T-helper 1 cell (primary cell): Measurements from ENCODE around the gene TTC7B.

Experiments used
- DNase-seq, 5 donors: peaks; one replicate each; pipeline ENCODE4 v3.0.0-alpha.2; 2012 to 2020

Gene TTC7B

DNA sequence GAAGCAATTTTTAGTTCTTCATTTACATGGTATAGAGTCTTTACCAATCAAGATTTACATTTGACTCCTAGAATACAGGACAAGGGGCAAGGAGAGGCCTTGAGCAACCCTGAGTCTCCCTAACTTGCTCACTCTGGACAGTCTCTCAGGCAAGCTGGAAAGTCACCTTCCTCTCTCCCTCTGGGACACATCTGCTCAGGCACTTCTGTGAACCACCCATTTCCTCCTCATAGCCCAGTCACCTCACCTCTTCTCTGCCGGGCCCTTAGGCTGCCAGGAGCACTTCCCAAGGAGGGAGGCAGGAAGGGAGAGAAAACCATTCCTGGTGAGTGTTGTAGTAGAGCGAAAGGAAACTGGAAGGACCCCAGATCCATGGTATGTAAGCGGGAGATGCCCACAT, 202.8 kb downstream of the TTC7B start:
- DNase-seq = no peak

DNA sequence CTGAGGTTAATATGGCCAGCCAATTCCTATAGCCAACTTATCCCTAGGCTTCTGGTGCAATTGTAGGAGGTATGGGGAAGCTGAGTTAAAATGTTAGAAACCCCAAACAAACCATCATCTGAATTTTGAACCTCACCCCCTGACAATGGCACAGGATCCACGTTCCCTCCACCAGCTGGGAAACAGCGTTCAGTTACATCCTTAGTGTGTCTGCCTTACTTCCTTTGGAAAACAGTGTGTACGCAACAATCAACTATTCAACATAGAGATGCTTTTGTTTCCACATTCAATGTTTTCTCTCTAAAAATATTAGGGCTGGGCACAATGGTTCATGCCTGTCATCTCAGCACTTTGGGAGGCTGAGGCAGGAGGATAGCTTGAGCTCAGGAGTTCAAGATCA, 203.4 kb downstream of the TTC7B start:
- no peak for DNase-seq

DNA sequence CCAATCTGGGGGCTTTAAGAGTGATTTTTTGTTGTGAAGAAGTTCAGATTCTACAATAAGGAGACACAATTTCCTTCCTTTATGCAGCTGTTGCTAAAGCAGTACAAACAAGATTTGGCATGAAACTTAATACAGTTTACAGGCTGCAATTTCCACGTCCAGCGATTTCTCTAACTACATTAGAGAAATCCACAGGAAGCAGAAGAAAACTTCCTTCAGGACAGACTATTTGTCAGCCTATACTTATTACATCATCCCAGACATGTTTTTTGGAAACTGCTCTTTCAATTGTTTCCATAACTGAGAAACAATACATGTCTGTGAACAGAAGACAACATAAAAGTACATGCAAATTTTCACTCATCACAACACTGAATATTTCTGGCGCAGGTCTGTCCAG, 204.3 kb downstream of the TTC7B start:
- DNase-seq = no peak

DNA sequence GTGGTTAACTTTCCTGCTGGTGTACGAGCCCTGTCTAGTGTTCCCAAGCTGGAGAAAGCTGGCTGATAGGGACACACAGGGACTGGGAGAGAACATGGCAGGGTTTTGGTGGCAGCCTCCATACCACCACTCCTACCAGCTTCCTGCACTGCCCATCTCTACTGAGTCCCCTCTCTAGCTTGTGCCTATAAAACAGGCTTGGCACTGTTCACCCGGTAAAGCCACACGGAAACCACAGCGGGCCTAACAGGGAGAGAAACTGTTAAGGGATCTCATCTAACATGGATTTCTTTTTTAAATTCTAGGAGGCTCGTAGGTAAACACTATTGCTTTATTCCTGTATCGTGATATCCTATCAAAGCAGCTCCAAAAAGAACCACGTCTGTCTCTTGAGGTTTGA, 204.7 kb downstream of the TTC7B start:
- no peak for DNase-seq

DNA sequence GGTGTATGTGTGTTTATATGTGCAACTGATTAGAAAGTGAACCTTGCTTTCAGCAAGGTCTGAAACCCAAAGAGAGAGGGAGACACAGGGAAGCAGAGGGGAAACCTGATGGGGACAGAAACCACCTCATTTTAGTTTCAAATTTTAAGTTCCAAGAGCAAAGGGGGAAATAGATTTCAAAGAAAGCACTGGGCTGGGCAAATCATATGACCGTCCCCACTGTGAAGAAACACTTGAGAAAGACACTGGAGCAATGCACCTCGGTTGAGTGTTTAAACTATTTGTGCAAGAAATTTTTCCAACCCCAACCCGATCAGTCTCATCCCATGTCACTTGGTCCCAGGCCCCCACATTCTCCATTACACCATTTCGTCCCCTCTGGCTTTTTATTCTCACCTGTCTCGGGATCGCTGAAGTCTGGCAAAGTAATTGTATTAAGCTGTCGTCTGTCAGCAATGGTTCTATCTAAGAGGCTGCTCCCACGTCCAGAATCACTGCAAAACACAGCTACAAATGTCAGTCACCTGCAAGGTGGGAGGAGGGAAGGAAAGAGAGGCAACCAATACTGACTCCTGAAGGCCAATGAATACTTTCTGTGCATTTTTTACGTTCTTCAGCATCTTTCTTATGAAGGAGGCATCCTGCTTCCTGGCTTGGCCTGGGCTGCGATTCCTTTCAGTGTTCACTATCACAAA, 205.7 kb downstream of the TTC7B start:
- DNase-seq = no peak

DNA sequence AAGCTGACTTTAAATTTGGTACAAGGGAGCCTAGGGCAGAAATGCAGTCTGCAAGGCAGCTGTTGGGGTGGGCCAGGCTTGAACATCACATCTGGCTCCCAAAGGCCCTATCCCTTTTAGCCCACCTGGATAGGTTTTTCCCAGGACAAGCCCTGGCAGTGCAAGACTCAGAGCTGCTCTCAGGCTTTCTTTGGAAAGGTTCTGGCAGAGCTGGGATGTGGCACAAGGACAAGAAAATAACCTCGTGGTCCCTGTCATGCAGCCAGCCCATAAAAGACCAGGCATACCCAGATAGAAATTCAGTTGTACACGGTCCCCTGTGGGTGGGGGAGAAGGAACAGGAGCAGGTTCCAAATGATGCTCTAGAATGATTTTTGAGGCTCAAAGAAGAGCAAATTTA, 206.9 kb downstream of the TTC7B start:
- no peak for DNase-seq

DNA sequence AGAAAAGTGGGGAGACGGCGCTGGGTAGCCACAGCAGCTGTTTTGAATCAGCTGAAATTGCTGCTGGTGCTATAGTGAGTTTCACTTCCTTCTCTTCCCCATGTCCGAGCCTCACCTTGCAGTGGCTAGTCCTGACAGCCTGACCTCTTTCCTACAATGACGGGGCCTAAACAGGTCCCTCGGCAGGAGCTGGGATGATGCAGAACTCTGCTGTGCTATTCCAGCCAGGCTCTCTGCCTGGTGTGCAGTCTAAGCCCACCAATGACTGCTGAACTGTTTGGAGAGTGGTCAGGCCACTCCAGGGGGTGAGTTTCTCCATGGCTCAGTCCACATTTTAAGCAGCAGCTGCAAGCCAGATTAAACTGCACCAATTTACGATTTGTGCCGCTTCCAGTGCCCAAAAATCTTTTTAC, 207.3 kb downstream of the TTC7B start:
- no peak for DNase-seq

DNA sequence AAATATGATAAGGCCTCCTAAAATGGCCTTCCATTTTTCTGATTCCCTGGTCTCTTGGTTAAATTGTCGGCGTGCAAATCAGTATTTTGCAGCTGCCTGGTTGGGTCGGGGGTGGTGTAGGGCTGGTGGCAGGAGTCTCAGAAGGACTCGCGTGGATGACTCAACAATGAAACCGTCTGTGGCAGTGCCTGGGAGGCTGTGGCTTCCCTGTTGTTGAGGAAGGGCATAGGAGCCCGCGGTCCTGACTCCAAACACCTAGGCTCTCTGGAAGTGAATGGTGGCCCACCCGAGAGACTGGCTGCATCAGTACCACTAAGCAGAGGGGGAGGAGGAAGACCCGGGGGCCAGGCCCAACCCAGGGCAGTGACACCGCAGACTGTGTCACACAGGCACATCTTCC, 207.9 kb downstream of the TTC7B start:
- no peak for DNase-seq

DNA sequence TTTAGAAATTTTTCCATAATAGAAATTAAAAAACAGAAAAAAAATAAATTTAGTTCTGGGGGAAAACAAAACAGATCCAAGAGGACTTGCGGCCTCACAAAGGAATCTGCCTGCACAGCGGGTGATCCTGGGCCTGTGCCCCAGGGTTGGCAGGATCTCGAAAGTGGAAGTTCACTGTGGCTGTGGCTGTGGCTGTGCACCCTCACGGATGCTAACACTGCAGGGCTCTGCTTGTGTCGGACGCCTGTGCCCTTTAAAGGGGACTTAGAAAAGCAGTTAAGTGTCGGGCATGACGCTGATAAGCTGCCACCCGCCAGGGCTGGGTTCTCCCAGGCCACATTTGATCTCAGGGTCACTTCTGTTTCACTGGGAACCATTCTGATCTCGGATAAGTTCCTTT, 209.1 kb downstream of the TTC7B start:
- DNase-seq = no peak

DNA sequence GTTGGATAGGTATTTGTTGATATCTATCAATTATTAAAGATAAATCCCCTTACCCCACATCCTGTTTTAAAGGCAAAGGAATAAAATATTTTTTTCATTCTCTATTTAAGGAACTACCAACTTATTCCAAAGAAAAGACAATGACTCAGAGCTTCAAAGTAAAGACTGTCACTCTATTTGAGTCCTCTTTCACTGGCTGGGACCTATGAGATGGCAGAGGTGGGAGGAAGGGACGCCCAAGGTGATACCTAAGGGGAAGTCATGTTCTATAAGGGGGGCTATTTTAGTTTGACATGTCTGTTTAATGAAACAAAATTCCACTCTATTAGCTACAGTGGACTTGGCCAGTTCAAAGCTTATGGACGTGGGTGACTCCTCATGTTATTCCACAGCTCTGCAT, 209.8 kb downstream of the TTC7B start:
- no peak for DNase-seq

DNA sequence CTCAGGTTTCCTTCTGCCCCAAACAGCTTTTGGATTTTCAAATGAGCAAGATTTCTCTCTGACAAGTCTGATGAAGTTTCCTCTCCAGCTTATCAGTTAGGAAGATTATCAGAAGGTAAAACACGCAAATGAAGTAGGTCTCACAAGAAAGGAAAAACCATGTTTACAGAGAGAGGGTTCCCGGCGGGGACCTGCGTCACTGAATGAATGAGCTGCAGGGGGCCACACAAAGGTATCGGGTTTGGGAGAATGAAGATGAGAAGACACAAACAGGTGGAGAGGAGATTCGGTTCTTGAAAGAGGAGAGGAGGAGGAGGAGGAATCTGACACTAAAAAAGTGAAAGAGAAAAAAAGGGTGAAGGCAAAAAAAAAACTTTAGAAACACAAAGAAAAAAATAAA, 210.8 kb downstream of the TTC7B start:
- DNase-seq = no peak

DNA sequence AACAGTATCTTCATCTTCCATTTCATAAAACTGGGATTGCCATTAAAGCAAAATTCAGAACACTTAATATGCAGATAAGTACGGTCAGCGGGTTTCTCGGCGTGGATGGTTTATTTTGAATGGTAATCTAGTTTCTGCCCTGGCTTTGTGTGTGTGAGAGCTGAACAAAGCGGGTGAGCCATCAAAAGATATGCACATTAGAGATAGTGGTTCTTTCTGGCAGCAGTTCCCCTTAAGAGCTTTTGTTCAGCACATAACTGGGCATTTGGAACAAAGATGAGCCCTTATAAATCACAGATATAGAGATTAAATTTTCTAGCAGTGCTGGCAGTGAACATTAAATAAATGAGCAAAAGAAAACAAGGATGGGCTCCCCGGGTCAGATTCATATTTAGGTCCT, 211.9 kb downstream of the TTC7B start:
- DNase-seq = no peak

DNA sequence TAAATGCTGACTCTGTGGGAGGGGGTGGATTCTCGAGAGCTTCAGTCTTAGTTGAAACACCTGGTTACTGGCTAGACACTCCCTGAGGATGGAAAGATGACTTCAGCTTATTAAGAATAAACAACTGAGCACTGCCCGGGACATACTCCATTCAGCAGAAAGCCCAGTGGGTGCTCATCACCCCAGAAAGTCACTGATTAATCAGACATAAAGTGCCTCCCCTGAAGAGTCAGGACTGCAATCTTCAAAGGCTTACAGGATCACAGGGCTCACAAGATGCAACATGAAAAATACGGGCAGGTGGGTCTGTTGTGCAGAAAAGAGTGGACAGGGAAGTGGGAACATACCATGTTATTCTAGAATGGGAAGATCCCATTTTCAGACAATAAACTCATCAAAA, 212.4 kb downstream of the TTC7B start:
- no peak for DNase-seq

DNA sequence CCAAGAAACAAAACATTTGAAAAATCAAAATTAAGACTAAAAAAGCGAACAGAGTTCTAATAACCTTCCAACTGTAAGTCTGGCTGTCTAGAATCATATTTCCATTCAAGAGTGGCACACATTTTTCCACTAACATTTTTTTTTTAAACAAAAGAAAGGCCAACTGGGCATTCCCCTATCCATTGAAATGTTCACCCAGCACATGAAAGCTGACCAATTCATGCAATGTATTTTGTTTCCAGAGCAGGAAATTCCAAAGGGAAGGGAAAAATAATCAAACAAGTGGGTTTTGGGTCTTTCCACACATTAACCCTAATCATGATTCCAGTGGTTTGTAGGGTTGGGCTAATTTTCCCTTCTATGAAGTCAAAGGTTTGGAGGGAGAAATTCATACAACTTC, 212.9 kb downstream of the TTC7B start:
- no peak for DNase-seq

DNA sequence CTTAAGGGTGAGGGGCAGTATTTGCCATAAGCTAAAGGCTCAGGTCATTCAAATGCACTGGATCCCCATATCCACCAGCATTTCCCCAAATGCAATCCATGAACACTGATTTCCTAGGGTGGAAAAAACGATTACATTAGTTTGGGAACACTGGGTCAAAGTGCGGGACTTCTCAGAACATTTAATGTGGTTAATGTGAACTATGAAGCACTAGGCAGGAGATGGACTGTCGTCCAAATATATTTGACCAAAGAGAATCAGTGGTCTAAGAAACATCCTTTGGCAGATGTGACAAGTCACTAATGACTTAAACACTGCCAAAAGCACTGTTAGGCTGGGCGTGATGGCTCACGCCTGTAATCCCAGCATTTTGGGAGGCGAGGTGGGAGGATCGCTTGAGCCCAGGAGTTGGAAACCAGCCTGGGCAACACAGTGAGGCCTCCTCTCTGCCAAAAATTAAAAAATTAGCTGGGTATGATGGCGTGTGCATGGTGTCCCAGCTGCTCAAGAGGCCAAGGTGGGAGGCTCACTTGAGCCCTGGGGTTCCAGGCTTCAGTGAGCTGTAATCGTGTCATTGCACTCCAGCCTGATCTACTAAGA, 214.0 kb downstream of the TTC7B start:
- no peak for DNase-seq

DNA sequence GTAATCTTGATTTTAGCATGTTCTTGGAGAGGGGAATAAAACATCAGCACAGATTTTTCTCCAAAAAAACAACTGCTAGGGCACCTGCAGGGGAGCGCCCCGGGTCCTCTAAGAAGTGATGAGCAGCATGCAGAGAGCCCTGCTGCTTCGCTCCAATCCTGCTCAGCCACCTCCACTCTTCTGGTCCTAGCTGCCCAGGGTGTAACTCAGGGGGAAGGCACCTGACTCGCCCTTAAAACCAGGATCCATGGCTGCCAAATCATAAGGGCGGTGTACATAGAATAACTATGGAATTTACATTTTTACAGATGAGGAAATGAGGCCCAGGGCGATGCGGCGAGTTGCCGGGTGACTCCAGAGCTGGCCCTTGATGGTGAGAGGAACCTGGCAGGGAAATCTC, 214.7 kb downstream of the TTC7B start:
- no peak for DNase-seq

DNA sequence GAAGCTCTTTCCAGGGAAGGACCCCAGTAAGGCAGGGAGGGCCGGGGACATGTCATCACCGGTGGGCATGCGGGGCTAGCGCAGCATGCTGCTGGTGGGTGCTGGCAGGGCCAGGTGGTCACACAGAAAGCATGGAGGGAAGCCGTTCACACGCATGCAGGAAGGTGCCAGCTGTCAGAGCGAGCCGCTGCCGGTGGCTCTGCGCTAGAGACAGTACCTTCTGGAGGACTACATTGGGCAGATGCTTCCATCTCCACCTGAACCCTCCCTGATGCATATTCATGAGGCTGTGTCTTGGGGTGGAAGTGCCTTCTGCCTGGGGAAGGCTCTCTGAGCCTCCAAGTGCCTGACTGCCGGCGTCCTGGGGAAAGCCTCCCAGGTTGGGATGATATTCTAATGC, 215.6 kb downstream of the TTC7B start:
- no peak for DNase-seq

DNA sequence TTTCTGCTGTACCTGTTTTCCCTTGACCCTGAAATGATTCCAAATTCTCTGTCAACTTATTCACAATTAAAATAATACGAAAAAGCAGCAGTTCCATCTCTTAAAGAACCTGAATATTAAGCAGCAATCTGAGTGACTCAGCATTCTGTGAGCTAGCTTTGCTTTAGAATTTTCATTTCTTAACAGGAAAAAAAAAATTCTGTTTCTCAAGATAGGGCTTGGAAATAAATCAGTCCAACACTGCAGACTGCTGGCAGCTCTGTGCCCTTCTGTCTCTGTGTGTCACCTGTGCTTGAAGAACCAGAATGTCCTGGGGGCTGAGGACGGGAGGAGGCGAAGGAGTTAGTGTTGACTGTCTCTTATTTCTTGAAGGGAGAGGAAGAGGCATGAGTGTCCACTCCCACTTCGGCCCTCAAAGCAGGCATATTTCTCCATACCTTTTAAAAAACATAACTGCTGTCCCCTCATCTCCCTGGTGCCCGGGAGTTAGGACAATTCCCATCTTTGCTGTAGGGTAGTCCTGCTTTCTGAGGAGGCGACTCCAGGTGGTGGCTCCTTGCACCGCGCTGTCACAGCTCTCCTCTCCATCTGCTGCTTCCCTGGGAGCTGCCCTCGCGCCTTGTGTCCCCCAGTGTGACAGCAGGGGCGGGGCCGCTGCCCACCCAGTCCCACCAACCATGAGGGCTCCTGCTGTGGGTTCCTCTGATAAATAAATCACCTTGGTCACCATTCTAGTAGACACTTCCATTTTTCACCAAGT, 216.3 kb downstream of the TTC7B start:
- no peak for DNase-seq

DNA sequence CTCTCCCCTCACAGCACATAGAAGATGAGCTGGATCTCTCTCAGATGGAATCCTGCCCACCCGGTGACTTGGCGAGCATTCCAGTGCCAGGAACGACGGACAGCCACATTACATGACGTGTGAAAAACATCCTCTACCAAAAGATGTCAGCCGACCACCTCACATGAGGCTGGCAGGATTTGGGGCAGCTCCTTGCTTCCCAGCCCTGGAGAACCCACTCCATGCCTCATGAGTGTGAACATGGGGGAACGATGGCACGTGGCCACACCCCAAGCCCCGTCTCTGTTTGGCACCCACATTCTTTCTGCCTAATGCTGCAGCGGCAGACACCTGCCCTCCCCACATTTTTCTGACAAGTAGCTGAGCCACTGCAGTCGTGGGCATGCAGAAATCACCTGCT, 216.9 kb downstream of the TTC7B start:
- DNase-seq = no peak

DNA sequence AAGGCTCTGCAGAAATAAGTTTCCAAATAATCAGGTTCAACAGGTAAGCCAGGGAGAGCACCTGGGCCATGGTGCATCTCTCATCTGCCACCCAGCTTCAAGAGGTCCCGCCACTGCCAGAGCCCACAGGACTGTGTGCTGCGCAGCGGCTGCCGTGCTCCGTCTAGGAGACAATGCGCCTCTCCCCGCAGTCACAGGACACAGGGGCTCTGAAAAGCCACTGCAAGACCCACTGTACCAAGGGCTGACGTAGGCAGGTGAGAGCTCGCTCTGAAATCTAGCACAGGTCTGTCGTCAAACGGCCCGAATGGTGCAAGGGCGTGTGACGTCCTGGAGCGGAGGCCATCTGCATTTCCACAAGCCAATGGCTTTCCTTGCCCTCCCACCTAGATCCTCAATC, 218.3 kb downstream of the TTC7B start:
- DNase-seq = no peak

DNA sequence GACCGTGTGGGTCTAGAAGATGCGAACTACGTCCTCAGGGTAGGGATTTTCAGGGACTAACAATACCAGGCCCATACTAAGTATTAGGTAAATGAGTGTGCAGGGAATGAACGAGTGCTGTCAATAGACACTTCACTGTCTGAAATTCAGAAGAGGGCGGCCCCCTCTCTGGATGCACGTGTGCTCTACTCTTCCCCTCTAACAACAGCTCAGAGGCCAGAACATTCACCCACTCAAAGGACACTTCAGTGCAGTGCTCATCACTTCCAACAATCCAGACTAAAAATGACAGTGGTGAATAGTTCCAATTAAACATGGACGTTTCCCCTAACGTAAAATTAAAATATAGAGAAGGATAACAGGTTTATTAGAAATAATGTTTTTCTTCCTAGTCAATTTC, 219.5 kb downstream of the TTC7B start:
- no peak for DNase-seq

DNA sequence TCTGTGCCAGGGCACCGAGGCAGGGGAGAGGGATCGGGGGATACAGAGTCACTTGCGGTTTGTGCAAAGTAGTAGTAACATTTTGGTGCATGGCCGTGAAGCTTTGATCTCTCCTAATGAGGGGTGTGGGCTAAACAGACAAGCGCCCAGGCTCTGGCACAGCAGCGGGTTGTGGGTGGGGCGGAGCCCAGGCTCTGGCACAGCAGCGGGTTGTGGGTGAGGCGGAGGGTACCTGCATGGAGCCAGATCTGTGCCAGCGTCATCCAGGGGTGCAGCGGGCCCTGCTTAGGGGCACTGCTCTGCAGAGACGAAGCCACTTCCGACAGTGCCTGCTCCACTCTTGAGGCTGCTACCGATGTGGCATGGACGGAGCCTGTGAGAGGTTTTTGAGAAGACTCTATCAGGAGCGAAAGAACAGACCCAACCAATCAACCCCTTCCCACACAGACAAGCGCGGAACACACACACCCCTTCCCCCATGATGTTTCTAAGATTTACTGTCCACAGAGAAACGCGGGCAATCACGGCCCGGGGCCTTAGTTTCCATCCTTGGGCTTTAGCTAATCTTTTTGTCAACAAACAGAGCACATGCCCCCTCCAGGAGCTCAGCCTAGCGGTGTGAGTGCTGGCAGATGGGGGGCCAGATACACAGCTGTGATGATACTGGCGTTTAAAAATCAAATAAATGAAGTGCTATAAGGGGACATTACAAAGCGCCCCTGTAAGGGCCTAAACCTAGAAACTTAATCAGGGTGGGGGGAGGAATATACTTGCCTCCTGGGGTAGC, 222.8 kb downstream of the TTC7B start:
- no peak for DNase-seq

DNA sequence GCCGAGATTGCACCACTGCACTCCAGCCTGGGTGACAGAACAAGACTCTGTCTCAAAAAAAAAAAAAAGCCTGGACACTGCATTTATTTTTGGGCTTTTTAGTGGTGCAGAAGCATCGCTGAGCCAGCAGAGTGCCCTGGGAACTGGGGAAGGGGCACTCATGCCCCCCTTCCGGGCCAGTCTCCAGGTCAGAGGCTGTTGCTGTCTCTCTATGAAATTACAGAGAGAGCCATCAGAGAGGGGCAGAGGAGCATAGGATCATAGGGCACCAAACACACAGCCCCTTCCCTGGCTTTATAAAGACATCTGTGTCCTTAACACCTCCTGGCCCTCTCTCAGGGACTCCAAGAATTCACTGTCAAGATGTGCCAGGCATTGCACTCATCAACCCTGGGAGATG, 223.6 kb downstream of the TTC7B start:
- no peak for DNase-seq

DNA sequence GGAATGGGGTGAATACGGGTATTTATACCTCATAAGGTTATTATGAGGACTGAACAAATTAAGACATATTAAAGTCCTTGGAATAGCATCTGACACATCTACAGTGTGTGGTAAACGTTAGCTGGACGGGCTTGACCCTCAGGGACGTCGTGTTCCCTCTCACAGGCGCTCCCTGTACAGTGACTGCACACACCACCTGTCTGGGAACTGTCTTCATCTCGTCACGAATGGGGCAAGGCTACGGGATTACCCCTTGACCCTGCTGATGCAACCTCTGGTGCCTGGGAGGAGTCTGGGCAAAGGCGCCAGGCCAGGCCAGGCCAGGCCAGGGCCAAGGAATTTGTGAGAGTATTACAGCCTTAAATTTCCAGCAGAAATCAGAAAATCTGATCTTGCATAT, 228.3 kb downstream of the TTC7B start:
- no peak for DNase-seq
